ENCODE measurements around the gene ERP29.
"Not testable (repeated sequence)": the region's sequence is repeated elsewhere in the genome, so short reads cannot be mapped to it uniquely, and the experiment has no call there.

- TF ChIP-seq CTCF (conservative IDR thresholded peaks at IDR 0.05); ZFX (IDR thresholded peaks at IDR 0.05): not testable (repeated sequence)
Measured at GRCh38 chr12:111994211-111995111, 18.8 kb upstream of the ERP29 start.

All from C4-2B (cell line).